ENCODE measurements around the gene DEFB116.
"Not testable (repeated sequence)": the region's sequence is repeated elsewhere in the genome, so short reads cannot be mapped to it uniquely, and the experiment has no call there.

The DEFB116 gene

GRCh38 chr20:31308535-31309162, at the start of gene DEFB116:
DEFB116 (minus strand) TSS chr20:31308585; CDS start chr20:31308585, 0 bp downstream.
- DNase-seq (ENCODE audit: low read depth), result no peak
- H3K4me3 ChIP-seq (ENCODE audit: low read depth, low read length), result no peak within 1 kb of the TSS
- TF ChIP-seq CTCF (IDR thresholded peaks at IDR 0.05; ENCODE audit: control insufficient read depth, extremely low read depth, insufficient read depth), result no peak

DNA sequence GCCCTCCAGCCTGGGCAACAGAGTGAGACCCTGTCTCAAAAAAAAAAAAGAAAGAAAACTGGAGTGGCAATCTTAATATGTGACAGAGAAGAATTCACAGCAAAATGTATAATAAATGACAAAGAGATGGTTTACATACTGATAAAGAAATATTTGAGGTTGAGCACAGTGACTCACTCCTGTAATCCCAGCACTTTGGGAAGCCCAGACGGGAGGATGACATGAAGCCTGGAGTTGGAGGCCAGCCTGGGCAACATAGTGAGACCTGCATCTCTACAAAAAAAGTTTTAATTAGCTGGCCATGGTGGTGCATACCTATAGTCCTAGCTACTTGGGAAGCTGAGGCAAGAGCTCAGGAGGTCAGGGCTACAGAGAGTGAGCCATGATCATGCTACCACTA, 47.6 kb upstream of the DEFB116 start:
- DNase-seq (ENCODE audit: low read depth), result no peak
- H3K4me3 ChIP-seq (ENCODE audit: low read depth, low read length), result no peak overlapping the region
- TF ChIP-seq CTCF (IDR thresholded peaks at IDR 0.05; ENCODE audit: control insufficient read depth, extremely low read depth, insufficient read depth), result no peak

GRCh38 chr20:31341470-31341869, 33.1 kb upstream of the DEFB116 start:
- no peak for TF ChIP-seq CTCF (IDR thresholded peaks at IDR 0.05; ENCODE audit: control insufficient read depth, extremely low read depth, insufficient read depth)
- no peak overlapping the region for H3K4me3 ChIP-seq (ENCODE audit: low read depth, low read length)
- DNase-seq (ENCODE audit: low read depth), result no peak

- no peak overlapping the region for H3K4me3 ChIP-seq (ENCODE audit: low read depth, low read length)
- no peak for TF ChIP-seq CTCF (IDR thresholded peaks at IDR 0.05; ENCODE audit: control insufficient read depth, extremely low read depth, insufficient read depth)
- DNase-seq (ENCODE audit: low read depth), result no peak
These were observed 22.5 kb upstream of the DEFB116 start for GRCh38 chr20:31330893-31331292.

DNA sequence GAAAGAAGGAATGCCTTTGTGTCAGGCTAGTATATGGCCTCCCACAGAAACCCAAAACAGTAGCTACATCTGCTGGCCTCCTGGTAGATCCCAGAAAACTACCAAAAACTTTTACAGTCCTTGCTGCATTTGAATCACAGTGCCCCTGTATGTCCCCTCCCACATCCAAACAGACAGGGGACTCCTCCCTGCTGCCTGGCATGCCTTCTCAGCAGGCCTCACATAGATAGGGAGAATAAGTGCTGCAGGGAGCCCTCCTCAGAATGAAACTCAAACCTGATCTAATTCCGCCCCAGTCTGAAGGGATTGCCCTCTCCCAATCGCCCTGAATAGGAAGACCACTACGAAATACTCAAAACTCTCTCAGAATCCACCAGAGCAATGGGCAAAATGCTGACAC, 14.1 kb upstream of the DEFB116 start:
- no peak for DNase-seq (ENCODE audit: low read depth)
- no peak for TF ChIP-seq CTCF (IDR thresholded peaks at IDR 0.05; ENCODE audit: control insufficient read depth, extremely low read depth, insufficient read depth)
- no peak overlapping the region for H3K4me3 ChIP-seq (ENCODE audit: low read depth, low read length)

DNA sequence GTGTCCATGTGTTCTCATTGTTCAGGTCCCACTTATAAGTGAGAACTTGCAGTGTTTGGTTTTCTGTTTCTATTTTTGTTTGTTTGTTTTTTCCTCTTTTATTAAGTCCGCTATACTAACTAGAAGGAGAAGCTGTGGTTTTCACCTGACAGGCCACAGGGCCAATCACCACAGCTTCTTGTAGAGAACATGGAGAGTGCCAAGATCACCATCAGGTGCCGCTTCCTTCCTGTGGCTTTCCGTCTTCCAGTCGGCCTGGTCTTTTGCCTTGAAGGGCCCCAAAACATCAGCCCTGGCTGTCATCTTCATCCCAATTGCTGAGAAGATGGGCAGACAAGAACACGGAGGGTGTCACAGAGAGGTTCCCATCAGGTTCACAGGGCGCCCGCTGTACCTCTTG, 23.4 kb downstream of the DEFB116 start:
- DNase-seq (ENCODE audit: low read depth); H3K4me3 ChIP-seq (ENCODE audit: low read depth, low read length): not testable (repeated sequence)

- TF ChIP-seq CTCF (IDR thresholded peaks at IDR 0.05; ENCODE audit: control insufficient read depth, extremely low read depth, insufficient read depth), result no peak
- no peak overlapping the region for H3K4me3 ChIP-seq (ENCODE audit: low read depth, low read length)
- no peak for DNase-seq (ENCODE audit: low read depth)
These were observed 30.2 kb downstream of the DEFB116 start for GRCh38 chr20:31278178-31278577.

Data from LNCaP clone FGC (cell line).